Ascending aorta (tissue), 2 donors: ENCODE results near the gene PTPRN2. TPM values are rescaled to one million over a fixed set of nuclear protein-coding genes. Genes with fewer than 3 reads are reported as not detected.

Experiments used
- DNase-seq, 2 donors: peaks; one replicate each; pipeline ENCODE4 v3.0.0-alpha.2; 2019; ENCODE audit warnings: low spot score in 2 of 2
- H3K27ac ChIP-seq, 2 donors: fragments of 200-600 bp; sonication (generic); one replicate each; pipeline ENCODE4 v1.5.1; 2016 to 2017; ENCODE audit warnings: mild to moderate bottlenecking in 1 of 2
- H3K27me3 ChIP-seq: fragments of 200-600 bp; sonication (generic); one replicate; pipeline ENCODE4 v1.5.1; 2017
- H3K36me3 ChIP-seq, 2 donors: fragments of 200-600 bp; sonication (generic); one replicate each; pipeline ENCODE4 v1.5.1; 2016
- H3K4me1 ChIP-seq, 2 donors: fragments of 200-600 bp; sonication (generic); one replicate each; pipeline ENCODE4 v1.5.1; 2016 to 2017; ENCODE audit warnings: mild to moderate bottlenecking in 1 of 2
- H3K4me3 ChIP-seq, 2 donors: fragments of 200-600 bp; sonication (generic); one replicate each; pipeline ENCODE4 v1.5.1; 2016 to 2017; ENCODE audit warnings: mild to moderate bottlenecking in 1 of 2
- H3K9me3 ChIP-seq, 2 donors: fragments of 200-600 bp; sonication (generic); one replicate each; pipeline ENCODE4 v1.5.1; 2016
- CTCF ChIP-seq, 3 experiments: fragments of 200-600 bp in 2 of 3; fragments of 450-650 bp in 1 of 3; sonication (generic) in 2 of 3; IDR thresholded peaks; one replicate each; pipeline ENCODE4 v1.5.1; 2016 to 2019; ENCODE audit warnings: antibody characterized with exemption in 3 of 3, mild to moderate bottlenecking in 1 of 3, moderate library complexity in 1 of 3
- intact Hi-C: fragments of 100-400 bp; cut with DNase I; formaldehyde crosslinking; loops from one replicate; pipeline ENCODE4 v1.15.1; 2023
- total RNA-seq: library from RNA; depleted of rRNA; stranded (reverse); fragments of >200 nt; gene quantifications from one replicate; pipeline ENCODE4 v1.1.0, GENCODE V29; 2016

Gene PTPRN2
- total RNA-seq, 1 donor from 2014 or later: 7.3 TPM

- intact Hi-C loops: no loop called here
These were observed 795.2 kb downstream of the PTPRN2 start for GRCh38 chr7:157792241-157793086.

DNA sequence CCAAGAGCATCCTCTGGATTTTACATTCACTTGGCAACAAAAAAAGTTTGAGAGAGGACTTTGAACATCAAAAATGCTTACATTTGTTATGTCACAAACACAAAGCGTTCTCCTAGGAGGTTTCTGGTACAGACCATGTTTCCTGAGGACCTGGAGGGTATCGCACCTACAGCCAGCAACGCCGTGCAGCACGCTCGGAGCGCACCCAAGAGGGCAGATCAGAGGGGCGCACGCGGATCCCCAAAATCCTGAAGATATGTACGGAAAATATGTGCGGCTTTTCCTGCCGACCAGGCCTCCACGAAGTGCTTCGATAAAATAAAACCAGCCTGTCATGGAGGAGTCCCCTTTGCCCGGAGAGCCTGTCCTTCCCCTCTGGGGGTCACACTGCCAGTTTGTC is 796.0 kb downstream of the PTPRN2 start:
- H3K4me1 ChIP-seq: no peaks in the 10 kb centered on the region
- TF ChIP-seq CTCF (IDR thresholded peaks at IDR 0.05): no peak
- no peak for DNase-seq
- H3K9me3 ChIP-seq: no peaks in the 10 kb centered on the region
- no peak overlapping the region for H3K4me3 ChIP-seq
- H3K27me3 ChIP-seq: no peaks in the 10 kb centered on the region
- intact Hi-C loops: no loop called here
- H3K27ac ChIP-seq: no peak overlapping the region
- no peaks in the 10 kb centered on the region for H3K36me3 ChIP-seq

More at GRCh38 chr7:157792241-157793086, 795.2 kb downstream of the PTPRN2 start:
- DNase-seq: no peak
- Histone ChIP-seq H3K36me3 (no peaks in the 10 kb centered on the region), H3K27ac (no peak overlapping the region), H3K9me3 (no peaks in the 10 kb centered on the region), H3K4me3 (no peak overlapping the region), H3K27me3 (no peaks in the 10 kb centered on the region), H3K4me1 (no peaks in the 10 kb centered on the region)
- TF ChIP-seq CTCF (IDR thresholded peaks at IDR 0.05): no peak

DNA sequence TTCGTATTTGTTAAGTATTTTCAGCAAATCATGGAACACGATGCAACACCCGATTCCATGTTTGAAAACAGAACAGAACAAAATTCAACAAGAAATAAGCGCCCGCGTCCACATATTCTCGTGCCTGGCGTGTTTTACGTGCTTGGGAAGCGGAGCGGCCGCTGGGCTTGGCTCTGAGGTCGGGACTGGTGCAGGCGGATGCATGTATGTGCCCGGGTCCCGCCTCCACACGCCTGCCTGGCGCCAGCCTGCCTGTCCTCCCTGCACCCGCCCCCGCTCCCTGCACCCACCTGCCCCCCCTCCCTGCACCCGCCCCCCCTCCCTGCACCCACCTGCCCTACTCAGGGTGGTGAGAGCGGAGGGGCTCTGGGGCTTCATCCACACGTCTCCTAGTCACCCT is 796.4 kb downstream of the PTPRN2 start:
- DNase-seq: no peak
- intact Hi-C loops: no loop called here

GRCh38 chr7:157789942-157790341 is 797.7 kb downstream of the PTPRN2 start:
- TF ChIP-seq CTCF (IDR thresholded peaks at IDR 0.05): no peak
- no peaks in the 10 kb centered on the region for H3K27me3 ChIP-seq
- no peak overlapping the region for H3K4me3 ChIP-seq
- DNase-seq: no peak
- no peaks in the 10 kb centered on the region for H3K4me1 ChIP-seq
- no peaks in the 10 kb centered on the region for H3K36me3 ChIP-seq
- no peaks in the 10 kb centered on the region for H3K9me3 ChIP-seq
- intact Hi-C loops: no loop called here
- no peak overlapping the region for H3K27ac ChIP-seq

More for the DNA sequence above, 796.4 kb downstream of the PTPRN2 start:
- TF ChIP-seq CTCF (IDR thresholded peaks at IDR 0.05): no peak
- no peaks in the 10 kb centered on the region for H3K36me3 ChIP-seq
- H3K27ac ChIP-seq: no peak overlapping the region
- H3K4me1 ChIP-seq: no peaks in the 10 kb centered on the region
- H3K9me3 ChIP-seq: no peaks in the 10 kb centered on the region
- no peak overlapping the region for H3K4me3 ChIP-seq
- no peaks in the 10 kb centered on the region for H3K27me3 ChIP-seq

DNA sequence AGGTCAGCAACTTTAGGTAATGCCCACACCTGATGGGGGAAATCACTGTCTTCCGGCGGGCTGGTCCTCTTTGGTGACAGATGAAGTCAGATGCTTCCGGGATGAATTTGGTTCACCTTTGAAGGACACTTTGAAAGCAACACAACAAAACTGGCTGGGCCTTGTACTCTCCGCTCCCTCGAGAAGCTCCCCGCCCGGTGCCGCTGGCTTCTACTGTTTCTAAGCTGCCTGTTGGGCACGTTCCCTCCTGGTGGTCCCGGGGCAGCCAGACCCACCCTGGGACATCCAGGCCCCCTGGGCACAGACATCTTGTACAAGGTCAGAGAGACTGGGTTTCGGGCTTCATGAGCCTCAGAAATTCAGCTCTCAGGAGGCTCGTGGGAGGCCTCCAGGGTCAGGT is 798.5 kb downstream of the PTPRN2 start:
- no peak for DNase-seq
- Histone ChIP-seq H3K36me3 (no peaks in the 10 kb centered on the region), H3K9me3 (no peaks in the 10 kb centered on the region), H3K4me3 (no peak overlapping the region), H3K4me1 (no peaks in the 10 kb centered on the region), H3K27me3 (no peaks in the 10 kb centered on the region), H3K27ac (no peak overlapping the region)
- TF ChIP-seq CTCF (IDR thresholded peaks at IDR 0.05): no peak
- intact Hi-C loops: no loop called here
